CD4-positive, CD25-positive, alpha-beta regulatory T cell (primary cell): ENCODE data around the gene RS1. TPM values are rescaled to one million over a fixed set of nuclear protein-coding genes. Genes with fewer than 3 reads are reported as not detected.

Experiments
- ATAC-seq, 2 donors: fragments of 150-1000 bp; cut with Tn5 transposase; one replicate each; pipeline ENCODE4 v1.10.0; 2021; ENCODE audit warnings: low read depth in 2 of 2, moderate number of reproducible peaks in 2 of 2, moderate library complexity in 1 of 2
- DNase-seq, 3 donors: peaks; one replicate each; pipeline versions ENCODE4 v3.0.0 to v3.0.0-alpha.2; 2012 to 2022; ENCODE audit warnings: mixed read lengths in 1 of 3
- H3K27ac ChIP-seq: one replicate; pipeline ENCODE4 v1.7.0; 2013; ENCODE audit warnings: mild to moderate bottlenecking, low read length; ENCODE audit not compliant: insufficient read depth, poor library complexity, severe bottlenecking
- H3K27me3 ChIP-seq: one replicate; pipeline ENCODE4 v1.7.0; 2013; ENCODE audit warnings: low read length; ENCODE audit not compliant: control insufficient read depth, insufficient read depth
- H3K36me3 ChIP-seq: one replicate; pipeline ENCODE4 v1.7.0; 2013; ENCODE audit warnings: mild to moderate bottlenecking, low read length, moderate library complexity; ENCODE audit not compliant: control insufficient read depth, insufficient read depth
- H3K4me1 ChIP-seq: 2 replicates; pipeline ENCODE4 v1.7.0; 2013; ENCODE audit warnings: mild to moderate bottlenecking, low read length; ENCODE audit not compliant: insufficient read depth, control insufficient read depth, poor library complexity, severe bottlenecking
- H3K4me3 ChIP-seq: one replicate; pipeline ENCODE4 v1.7.0; 2013; ENCODE audit warnings: low read depth, mild to moderate bottlenecking, low read length, moderate library complexity
- H3K9me3 ChIP-seq, 2 experiments: 1 replicate in 1 of 2; 2 replicates in 1 of 2; pipeline ENCODE4 v1.7.0; 2013; ENCODE audit warnings: low read length in 2 of 2, mild to moderate bottlenecking in 1 of 2, moderate library complexity in 1 of 2; ENCODE audit not compliant: control insufficient read depth in 2 of 2
- H3K27ac Mint-ChIP-seq, 3 donors: one replicate each; pipeline ENCODE4 v1.8.0; 2020 to 2022; ENCODE audit warnings: mild to moderate bottlenecking in 3 of 3, mixed read lengths in 3 of 3, moderate library complexity in 2 of 3
- H3K27me3 Mint-ChIP-seq: one replicate; pipeline ENCODE4 v1.8.0; 2022; ENCODE audit warnings: mild to moderate bottlenecking, mixed read lengths
- H3K36me3 Mint-ChIP-seq: one replicate; pipeline ENCODE4 v1.8.0; 2020; ENCODE audit warnings: mixed read lengths
- H3K4me1 Mint-ChIP-seq, 4 donors: one replicate each; pipeline ENCODE4 v1.8.0; 2020 to 2022; ENCODE audit warnings: mixed read lengths in 4 of 4, mild to moderate bottlenecking in 1 of 4
- H3K4me3 Mint-ChIP-seq, 4 donors: one replicate each; pipeline ENCODE4 v1.8.0; 2020 to 2022; ENCODE audit warnings: mild to moderate bottlenecking in 4 of 4, mixed read lengths in 4 of 4, moderate library complexity in 3 of 4
- H3K9me3 Mint-ChIP-seq, 7 donors: one replicate each; pipeline ENCODE4 v1.8.0; 2020 to 2022; ENCODE audit warnings: mixed read lengths in 7 of 7, mild to moderate bottlenecking in 3 of 7, moderate library complexity in 2 of 7
- polyA plus RNA-seq, 4 donors: library from polyadenylated mRNA; unstranded; fragments of 300-500 nt; fragmentation: Illumina TruSeq; gene quantifications; one replicate each; pipeline ENCODE4 v1.2.3, GENCODE V29; 2021
- total RNA-seq: library from RNA; stranded (reverse); gene quantifications from one replicate; pipeline ENCODE4 v1.2.3, GENCODE V29; 2022

RS1 gene
- total and polyA plus RNA-seq, 5 donors from 2014 or later: not detected

- no peak overlapping the region for H3K4me3 ChIP-seq
- Mint-ChIP-seq H3K4me3 (no peak overlapping the region), H3K27me3 (no peaks in the 10 kb centered on the region), H3K4me1 (no peaks in the 10 kb centered on the region), H3K36me3 (no peaks in the 10 kb centered on the region), H3K27ac (no peak overlapping the region), H3K9me3 (peaks cover 0 to 1% (median 0%) of the 10 kb centered on the region in 7 donors)
- no peak overlapping the region for H3K27ac ChIP-seq
- no peak for DNase-seq
- H3K4me1 ChIP-seq: no peaks in the 10 kb centered on the region
- no peaks in the 10 kb centered on the region for H3K27me3 ChIP-seq
- no peak for ATAC-seq
- no peaks in the 10 kb centered on the region for H3K9me3 ChIP-seq
- no peaks in the 10 kb centered on the region for H3K36me3 ChIP-seq
Measured at GRCh38 chrX:18643243-18643642, 28.7 kb downstream of the RS1 start.

GRCh38 chrX:18640686-18641085, 31.2 kb downstream of the RS1 start:
- Mint-ChIP-seq H3K9me3 (peaks cover 0 to 1% (median 0%) of the 10 kb centered on the region in 7 donors), H3K27ac (no peak overlapping the region), H3K4me3 (no peak overlapping the region), H3K27me3 (no peaks in the 10 kb centered on the region), H3K36me3 (no peaks in the 10 kb centered on the region), H3K4me1 (no peaks in the 10 kb centered on the region)
- no peak for DNase-seq
- Histone ChIP-seq H3K36me3 (no peaks in the 10 kb centered on the region), H3K9me3 (no peaks in the 10 kb centered on the region), H3K27me3 (no peaks in the 10 kb centered on the region), H3K4me3 (no peak overlapping the region), H3K27ac (no peak overlapping the region), H3K4me1 (no peaks in the 10 kb centered on the region)
- no peak for ATAC-seq

- ATAC-seq: no peak
- H3K9me3 Mint-ChIP-seq: peaks cover 0 to 1% (median 0%) of the 10 kb centered on the region in 7 donors
Measured at GRCh38 chrX:18639280-18639679, 32.6 kb downstream of the RS1 start.

GRCh38 chrX:18638398-18638797, 33.5 kb downstream of the RS1 start:
- no peak for DNase-seq
- no peak for ATAC-seq
- no peaks in the 10 kb centered on the region for H3K36me3 Mint-ChIP-seq
- H3K27me3 ChIP-seq: no peaks in the 10 kb centered on the region
- H3K27ac ChIP-seq: no peak overlapping the region
- no peak overlapping the region for H3K4me3 ChIP-seq
- no peak overlapping the region for H3K27ac Mint-ChIP-seq
- H3K36me3 ChIP-seq: no peaks in the 10 kb centered on the region
- no peaks in the 10 kb centered on the region for H3K9me3 ChIP-seq
- H3K27me3 Mint-ChIP-seq: no peaks in the 10 kb centered on the region
- no peaks in the 10 kb centered on the region for H3K4me1 ChIP-seq
- no peak overlapping the region for H3K4me3 Mint-ChIP-seq
- H3K9me3 Mint-ChIP-seq: peaks cover 0 to 1% (median 0%) of the 10 kb centered on the region in 7 donors
- no peaks in the 10 kb centered on the region for H3K4me1 Mint-ChIP-seq

More at GRCh38 chrX:18639280-18639679, 32.6 kb downstream of the RS1 start:
- no peak overlapping the region for H3K27ac Mint-ChIP-seq
- Histone ChIP-seq H3K4me1 (no peaks in the 10 kb centered on the region), H3K36me3 (no peaks in the 10 kb centered on the region), H3K27me3 (no peaks in the 10 kb centered on the region), H3K27ac (no peak overlapping the region), H3K4me3 (no peak overlapping the region), H3K9me3 (no peaks in the 10 kb centered on the region)
- no peak overlapping the region for H3K4me3 Mint-ChIP-seq
- H3K4me1 Mint-ChIP-seq: no peaks in the 10 kb centered on the region
- DNase-seq: no peak
- no peaks in the 10 kb centered on the region for H3K36me3 Mint-ChIP-seq
- H3K27me3 Mint-ChIP-seq: no peaks in the 10 kb centered on the region

GRCh38 chrX:18630934-18631333, 41.0 kb downstream of the RS1 start:
- H3K4me1 Mint-ChIP-seq: no peaks in the 10 kb centered on the region
- peaks cover 5% of the 10 kb centered on the region for H3K36me3 Mint-ChIP-seq
- no peaks in the 10 kb centered on the region for H3K9me3 ChIP-seq
- H3K4me3 ChIP-seq: no peak overlapping the region
- H3K4me1 ChIP-seq: no peaks in the 10 kb centered on the region
- no peaks in the 10 kb centered on the region for H3K27me3 ChIP-seq
- no peaks in the 10 kb centered on the region for H3K27me3 Mint-ChIP-seq
- no peak overlapping the region for H3K4me3 Mint-ChIP-seq
- no peak overlapping the region for H3K27ac Mint-ChIP-seq
- H3K36me3 ChIP-seq: no peaks in the 10 kb centered on the region
- DNase-seq (no peak), ATAC-seq (no peak)
- no peak overlapping the region for H3K27ac ChIP-seq
- peaks cover 0 to 4% (median 0%) of the 10 kb centered on the region in 7 donors for H3K9me3 Mint-ChIP-seq

GRCh38 chrX:18624599-18624998, 47.3 kb downstream of the RS1 start:
- no peak overlapping the region for H3K4me3 ChIP-seq
- H3K4me1 ChIP-seq: no peaks in the 10 kb centered on the region
- no peaks in the 10 kb centered on the region for H3K9me3 ChIP-seq
- Mint-ChIP-seq H3K9me3 (peaks cover 0 to 4% (median 0%) of the 10 kb centered on the region in 7 donors), H3K4me3 (no peak overlapping the region), H3K27me3 (no peaks in the 10 kb centered on the region), H3K27ac (no peak overlapping the region), H3K36me3 (no peaks in the 10 kb centered on the region), H3K4me1 (no peaks in the 10 kb centered on the region)
- H3K27me3 ChIP-seq: no peaks in the 10 kb centered on the region
- no peak overlapping the region for H3K27ac ChIP-seq
- ATAC-seq: no peak
- DNase-seq: no peak
- H3K36me3 ChIP-seq: no peaks in the 10 kb centered on the region

- Histone ChIP-seq H3K4me3 (no peak overlapping the region), H3K4me1 (no peaks in the 10 kb centered on the region), H3K9me3 (no peaks in the 10 kb centered on the region), H3K36me3 (no peaks in the 10 kb centered on the region), H3K27ac (no peak overlapping the region), H3K27me3 (no peaks in the 10 kb centered on the region)
- Mint-ChIP-seq H3K36me3 (no peaks in the 10 kb centered on the region), H3K4me1 (no peaks in the 10 kb centered on the region), H3K4me3 (no peak overlapping the region), H3K9me3 (peaks cover 0 to 1% (median 0%) of the 10 kb centered on the region in 7 donors), H3K27me3 (no peaks in the 10 kb centered on the region), H3K27ac (no peak overlapping the region)
- ATAC-seq (no peak), DNase-seq (no peak)
Measured at GRCh38 chrX:18620349-18620748, 51.6 kb downstream of the RS1 start.

GRCh38 chrX:18619288-18619687, 52.6 kb downstream of the RS1 start:
- Mint-ChIP-seq H3K27ac (no peak overlapping the region), H3K27me3 (no peaks in the 10 kb centered on the region), H3K36me3 (no peaks in the 10 kb centered on the region), H3K4me1 (no peaks in the 10 kb centered on the region), H3K9me3 (peaks cover 0 to 1% (median 0%) of the 10 kb centered on the region in 7 donors), H3K4me3 (no peak overlapping the region)
- Histone ChIP-seq H3K27ac (no peak overlapping the region), H3K36me3 (no peaks in the 10 kb centered on the region), H3K9me3 (no peaks in the 10 kb centered on the region), H3K4me1 (no peaks in the 10 kb centered on the region), H3K4me3 (no peak overlapping the region), H3K27me3 (no peaks in the 10 kb centered on the region)
- ATAC-seq (no peak), DNase-seq (no peak)
